Mammary epithelial cell (primary cell): ENCODE data around the gene PRLH.

Experiments
- CTCF ChIP-seq, 2 donors: IDR thresholded peaks in 1 of 2; conservative IDR thresholded peaks in 1 of 2; 2 replicates each; pipeline ENCODE4 v1.5.1; 2011 to 2012; ENCODE audit warnings: inconsistent platforms in 2 of 2, low read length in 2 of 2, mild to moderate bottlenecking in 2 of 2, control low read depth in 1 of 2, low read depth in 1 of 2; ENCODE audit not compliant: insufficient read depth in 1 of 2; ENCODE audit errors: extremely low read depth in 1 of 2
- EZH2 ChIP-seq: IDR thresholded peaks from 2 replicates; pipeline ENCODE4 v1.6.1; 2012; ENCODE audit warnings: low read length, inconsistent platforms, borderline replicate concordance

- TF ChIP-seq EZH2 = no peak
- no peak for TF ChIP-seq CTCF (conservative IDR thresholded peaks at IDR 0.05 in 1 of 2, IDR thresholded peaks at IDR 0.05 in 1 of 2; ENCODE audit: extremely low read depth in 1 of 2, insufficient read depth in 1 of 2, low read depth in 1 of 2, low read length in 2 of 2)
Observed at GRCh38 chr2:237556773-237557632, 9.4 kb upstream of the PRLH start.
